ENCODE data around the gene CHRNA4.

The CHRNA4 gene

GRCh38 chr20:63346131-63347080, 14.7 kb downstream of the CHRNA4 start:
- no peaks in the 10 kb centered on the region for H3K4me1 ChIP-seq (ENCODE audit: insufficient read depth, low read length)
- H3K4me3 ChIP-seq (ENCODE audit: low read depth in 1 of 2, low read length in 2 of 2): no peak overlapping the region
- no peak for DNase-seq
- no peak overlapping the region for H2AFZ ChIP-seq (ENCODE audit: low read depth, low read length)
- no peak overlapping the region for H3K4me2 ChIP-seq (ENCODE audit: insufficient read depth, low read length)
- no peaks in the 10 kb centered on the region for H3K27me3 ChIP-seq (ENCODE audit: insufficient read depth, low read length, poor library complexity)
- H3K79me2 ChIP-seq (ENCODE audit: insufficient read depth, low read length): no peaks in the 10 kb centered on the region
- peaks cover 8% of the 10 kb centered on the region; the same call in 1 of the 2 replicates for H4K20me1 ChIP-seq (ENCODE audit: insufficient read depth, low read length)
- no peak overlapping the region for H3K27ac ChIP-seq (ENCODE audit: low read length)
- TF ChIP-seq CTCF (IDR thresholded peaks at IDR 0.05; ENCODE audit: borderline replicate concordance, extremely low read depth, low read length, poor library complexity, severe bottlenecking) (no peak), EZH2 (IDR thresholded peaks at IDR 0.05; ENCODE audit: borderline replicate concordance, low read depth, low read length, severe bottlenecking) (no peak)
- no peaks in the 10 kb centered on the region for H3K36me3 ChIP-seq (ENCODE audit: insufficient read depth, low read length)
- H3K9ac ChIP-seq (ENCODE audit: low read depth, low read length): no peak overlapping the region
- H3K9me3 ChIP-seq (ENCODE audit: insufficient read depth, low read length, severe bottlenecking): peaks cover 3% of the 10 kb centered on the region
- no peak for ATAC-seq (ENCODE audit: insufficient read depth, low read depth)

GRCh38 chr20:63345328-63346100, 15.6 kb downstream of the CHRNA4 start:
- ATAC-seq (ENCODE audit: insufficient read depth, low read depth): no peak
- Histone ChIP-seq H3K4me2 (ENCODE audit: insufficient read depth, low read length) (no peak overlapping the region), H3K9ac (ENCODE audit: low read depth, low read length) (no peak overlapping the region), H3K4me3 (ENCODE audit: low read depth in 1 of 2, low read length in 2 of 2) (no peak overlapping the region), H3K9me3 (ENCODE audit: insufficient read depth, low read length, severe bottlenecking) (no peaks in the 10 kb centered on the region), H3K36me3 (ENCODE audit: insufficient read depth, low read length) (no peaks in the 10 kb centered on the region), H3K79me2 (ENCODE audit: insufficient read depth, low read length) (no peaks in the 10 kb centered on the region), H2AFZ (ENCODE audit: low read depth, low read length) (no peak overlapping the region), H4K20me1 (ENCODE audit: insufficient read depth, low read length) (peaks cover 8% of the 10 kb centered on the region; the same call in 1 of the 2 replicates), H3K4me1 (ENCODE audit: insufficient read depth, low read length) (no peaks in the 10 kb centered on the region), H3K27me3 (ENCODE audit: insufficient read depth, low read length, poor library complexity) (no peaks in the 10 kb centered on the region), H3K27ac (ENCODE audit: low read length) (no peak overlapping the region)
- TF ChIP-seq EZH2 (IDR thresholded peaks at IDR 0.05; ENCODE audit: borderline replicate concordance, low read depth, low read length, severe bottlenecking): no peak
- no peak for TF ChIP-seq CTCF (IDR thresholded peaks at IDR 0.05; ENCODE audit: borderline replicate concordance, extremely low read depth, low read length, poor library complexity, severe bottlenecking)
- DNase-seq: no peak

GRCh38 chr20:63344616-63345327, 16.4 kb downstream of the CHRNA4 start:
- TF ChIP-seq EZH2 (IDR thresholded peaks at IDR 0.05; ENCODE audit: borderline replicate concordance, low read depth, low read length, severe bottlenecking): no peak
- TF ChIP-seq CTCF (IDR thresholded peaks at IDR 0.05; ENCODE audit: borderline replicate concordance, extremely low read depth, low read length, poor library complexity, severe bottlenecking): no peak
- no peaks in the 10 kb centered on the region for H3K79me2 ChIP-seq (ENCODE audit: insufficient read depth, low read length)
- H3K27me3 ChIP-seq (ENCODE audit: insufficient read depth, low read length, poor library complexity): no peaks in the 10 kb centered on the region
- H3K36me3 ChIP-seq (ENCODE audit: insufficient read depth, low read length): no peaks in the 10 kb centered on the region
- no peak overlapping the region for H3K4me2 ChIP-seq (ENCODE audit: insufficient read depth, low read length)
- DNase-seq (no peak), ATAC-seq (ENCODE audit: insufficient read depth, low read depth) (no peak)
- H3K4me1 ChIP-seq (ENCODE audit: insufficient read depth, low read length): no peaks in the 10 kb centered on the region
- no peak overlapping the region for H3K4me3 ChIP-seq (ENCODE audit: low read depth in 1 of 2, low read length in 2 of 2)
- H3K9me3 ChIP-seq (ENCODE audit: insufficient read depth, low read length, severe bottlenecking): no peaks in the 10 kb centered on the region
- H3K9ac ChIP-seq (ENCODE audit: low read depth, low read length): no peak overlapping the region
- H3K27ac ChIP-seq (ENCODE audit: low read length): no peak overlapping the region
- peaks cover 8% of the 10 kb centered on the region; the same call in 1 of the 2 replicates for H4K20me1 ChIP-seq (ENCODE audit: insufficient read depth, low read length)
- H2AFZ ChIP-seq (ENCODE audit: low read depth, low read length): no peak overlapping the region
